Nephron progenitor cell (in vitro differentiated cells): Measurements from ENCODE around the gene UBE2E2.

Experiments
- DNase-seq: peaks from one replicate; pipeline ENCODE4 v3.0.0; 2021
- H3K27ac Mint-ChIP-seq: 2 replicates; pipeline ENCODE4 v1.8.0; 2021; ENCODE audit warnings: mild to moderate bottlenecking, moderate library complexity, mixed read lengths
- H3K27me3 Mint-ChIP-seq: 2 replicates; pipeline ENCODE4 v1.8.0; 2021; ENCODE audit warnings: mild to moderate bottlenecking, low read depth, mixed read lengths; ENCODE audit not compliant: poor library complexity
- H3K36me3 Mint-ChIP-seq: 2 replicates; pipeline ENCODE4 v1.8.0; 2021; ENCODE audit warnings: low read depth, mixed read lengths
- H3K4me1 Mint-ChIP-seq: 2 replicates; pipeline ENCODE4 v1.8.0; 2021; ENCODE audit warnings: mixed read lengths
- H3K4me3 Mint-ChIP-seq: 2 replicates; pipeline ENCODE4 v1.8.0; 2021; ENCODE audit warnings: mild to moderate bottlenecking, moderate library complexity, mixed read lengths
- H3K9me3 Mint-ChIP-seq: 2 replicates; pipeline ENCODE4 v1.8.0; 2021; ENCODE audit warnings: mild to moderate bottlenecking, moderate library complexity, mixed read lengths
- CTCF ChIP-seq: fragments of 200-600 bp; sonication (generic); IDR thresholded peaks from 2 replicates; pipeline ENCODE4 v1.5.0; 2021; ENCODE audit warnings: antibody characterized with exemption

UBE2E2 gene

GRCh38 chr3:23377928-23378672 lies 175.0 kb downstream of the UBE2E2 start:
- peaks cover under 1% of the 10 kb centered on the region for H3K4me1 Mint-ChIP-seq
- DNase-seq: no peak

GRCh38 chr3:23383875-23384274 lies 180.7 kb downstream of the UBE2E2 start:
- no peak for DNase-seq
- H3K4me3 Mint-ChIP-seq: no peak overlapping the region
- no peaks in the 10 kb centered on the region for H3K36me3 Mint-ChIP-seq
- no peaks in the 10 kb centered on the region for H3K9me3 Mint-ChIP-seq
- no peak overlapping the region for H3K27ac Mint-ChIP-seq
- H3K27me3 Mint-ChIP-seq: no peaks in the 10 kb centered on the region
- peaks cover 13% of the 10 kb centered on the region for H3K4me1 Mint-ChIP-seq
- no peak for TF ChIP-seq CTCF

More at GRCh38 chr3:23377928-23378672, 175.0 kb downstream of the UBE2E2 start:
- Mint-ChIP-seq H3K36me3 (no peaks in the 10 kb centered on the region), H3K4me3 (no peak overlapping the region), H3K27me3 (no peaks in the 10 kb centered on the region), H3K27ac (no peak overlapping the region), H3K9me3 (no peaks in the 10 kb centered on the region)
- no peak for TF ChIP-seq CTCF

- Mint-ChIP-seq H3K4me3 (no peak overlapping the region), H3K27ac (no peak overlapping the region), H3K27me3 (no peaks in the 10 kb centered on the region), H3K4me1 (peaks cover 13% of the 10 kb centered on the region), H3K9me3 (peaks cover 5% of the 10 kb centered on the region), H3K36me3 (peaks cover 3% of the 10 kb centered on the region)
- no peak for DNase-seq
- TF ChIP-seq CTCF: no peak
Measured at GRCh38 chr3:23385327-23385726, 182.2 kb downstream of the UBE2E2 start.

GRCh38 chr3:23387286-23387918 lies 184.3 kb downstream of the UBE2E2 start:
- Mint-ChIP-seq H3K4me1 (peaks cover 13% of the 10 kb centered on the region), H3K36me3 (peaks cover 6% of the 10 kb centered on the region), H3K27me3 (no peaks in the 10 kb centered on the region), H3K4me3 (no peak overlapping the region), H3K27ac (peak overlapping the region; percentile 23), H3K9me3 (peaks cover 8% of the 10 kb centered on the region)
- no peak for TF ChIP-seq CTCF
- DNase-seq: no peak

- Mint-ChIP-seq H3K4me3 (no peak overlapping the region), H3K4me1 (peaks cover 13% of the 10 kb centered on the region), H3K27ac (no peak overlapping the region), H3K27me3 (no peaks in the 10 kb centered on the region), H3K36me3 (peaks cover 6% of the 10 kb centered on the region), H3K9me3 (peaks cover 8% of the 10 kb centered on the region)
- DNase-seq: no peak
- no peak for TF ChIP-seq CTCF
Measured at GRCh38 chr3:23389089-23389488, 186.0 kb downstream of the UBE2E2 start.
